ENCODE results near the gene JDP2.
"Not testable (repeated sequence)": the region's sequence is repeated elsewhere in the genome, so short reads cannot be mapped to it uniquely, and the experiment has no call there.

Gene JDP2

GRCh38 chr14:75427482-75428229 is at the start of gene JDP2:
JDP2 (plus strand) TSS chr14:75428022; CDS start chr14:75437921, 9,899 bp downstream.
- DNase-seq = no peak

- DNase-seq = no peak
These were observed 48.4 kb upstream of the JDP2 start for GRCh38 chr14:75379246-75379929.

- DNase-seq = no peak
These were observed 47.9 kb upstream of the JDP2 start for GRCh38 chr14:75379930-75380270.

- no peak for DNase-seq
These were observed 47.2 kb upstream of the JDP2 start for GRCh38 chr14:75380656-75381055.

GRCh38 chr14:75381642-75382041 is 46.2 kb upstream of the JDP2 start:
- DNase-seq = no peak

- not testable (repeated sequence) for DNase-seq
These were observed 44.6 kb upstream of the JDP2 start for GRCh38 chr14:75383219-75383618.

- DNase-seq = no peak
These were observed 44.1 kb upstream of the JDP2 start for GRCh38 chr14:75383721-75384120.

GRCh38 chr14:75389679-75390078 is 38.1 kb upstream of the JDP2 start:
- DNase-seq = no peak

GRCh38 chr14:75390183-75390582 is 37.6 kb upstream of the JDP2 start:
- no peak for DNase-seq

- no peak for DNase-seq
These were observed 35.9 kb upstream of the JDP2 start for GRCh38 chr14:75391953-75392352.

- DNase-seq = no peak
These were observed 34.9 kb upstream of the JDP2 start for GRCh38 chr14:75392686-75393641.

- DNase-seq = no peak
These were observed 34.0 kb upstream of the JDP2 start for GRCh38 chr14:75393794-75394193.

GRCh38 chr14:75395862-75396261 is 32.0 kb upstream of the JDP2 start:
- no peak for DNase-seq

- no peak for DNase-seq
These were observed 28.5 kb upstream of the JDP2 start for GRCh38 chr14:75399321-75399720.

GRCh38 chr14:75399843-75400775 is 27.7 kb upstream of the JDP2 start:
- DNase-seq = peak; percentile 63

GRCh38 chr14:75401361-75401760 is 26.5 kb upstream of the JDP2 start:
- no peak for DNase-seq

GRCh38 chr14:75402867-75403413 is 24.9 kb upstream of the JDP2 start:
- DNase-seq = no peak

- no peak for DNase-seq
These were observed 23.0 kb upstream of the JDP2 start for GRCh38 chr14:75404847-75405246.

- DNase-seq = no peak
These were observed 21.7 kb upstream of the JDP2 start for GRCh38 chr14:75406102-75406501.

- no peak for DNase-seq
These were observed 21.0 kb upstream of the JDP2 start for GRCh38 chr14:75406856-75407255.

- no peak for DNase-seq
These were observed 18.3 kb upstream of the JDP2 start for GRCh38 chr14:75409316-75410205.
